Ovary (tissue), 9 donors: ENCODE measurements around the gene SCGB1D2. TPM values are rescaled to one million over a fixed set of nuclear protein-coding genes. Genes with fewer than 3 reads are reported as not detected.

Experiments
- DNase-seq, 5 donors: peaks; one replicate each; pipeline ENCODE4 v3.0.0-alpha.2; 2019 to 2020
- H3K27ac ChIP-seq, 2 donors: fragments of 200-600 bp; one replicate each; pipeline versions ENCODE4 v1.5.1 to v1.8.0; 2019 to 2022
- H3K27me3 ChIP-seq: fragments of 200-600 bp; one replicate; pipeline ENCODE4 v1.8.0; 2022
- H3K36me3 ChIP-seq: fragments of 200-600 bp; sonication (generic); one replicate; pipeline ENCODE4 v1.5.1; 2019
- H3K4me1 ChIP-seq: one replicate; pipeline ENCODE4 v1.8.1; 2013; ENCODE audit warnings: mild to moderate bottlenecking, moderate library complexity; ENCODE audit not compliant: insufficient read depth
- H3K4me3 ChIP-seq: fragments of 200-600 bp; sonication (generic); one replicate; pipeline ENCODE4 v1.5.1; 2017
- H3K9me3 ChIP-seq, 2 donors: fragments of 200-600 bp in 1 of 2; sonication (generic) in 1 of 2; one replicate each; pipeline versions ENCODE4 v1.5.1 to v1.8.1; 2013 to 2019; ENCODE audit warnings: mild to moderate bottlenecking in 1 of 2, moderate library complexity in 1 of 2
- CTCF ChIP-seq, 3 donors: fragments of 450-650 bp in 2 of 3; fragments of 200-600 bp in 1 of 3; IDR thresholded peaks; one replicate each; pipeline versions ENCODE4 v1.5.1 to v1.8.0; 2016 to 2022; ENCODE audit warnings: antibody characterized with exemption in 3 of 3, mild to moderate bottlenecking in 1 of 3
- EP300 ChIP-seq: sonication (generic); formaldehyde crosslinking; IDR thresholded peaks from one replicate; pipeline ENCODE4 v1.6.1; 2017; ENCODE audit warnings: antibody characterized with exemption
- POLR2A ChIP-seq: fragments of 450-650 bp; IDR thresholded peaks from one replicate; pipeline ENCODE4 v1.6.1; 2017; ENCODE audit warnings: antibody characterized with exemption, mild to moderate bottlenecking, moderate library complexity
- WGBS, 3 donors: extraction: QIAGEN DNeasy Blood & Tissue Kit in 1 of 3; methylation state at CpG; one replicate each; pipeline versions ENCODE4 v1.1.5 to v1.1.7; 2013 to 2017; 5-methylcytosine and 5-hydroxymethylcytosine counted together
- intact Hi-C, 4 donors: fragments of 100-400 bp; cut with DNase I; formaldehyde crosslinking; loops; one replicate each; pipeline versions ENCODE4 v1.11.0 to v1.15.1; 2022 to 2023
- polyA plus RNA-seq, 2 donors: library from polyadenylated mRNA; stranded (reverse); fragments of 200-250 nt in 1 of 2; fragments of 350-450 nt in 1 of 2; fragmentation: Illumina TruSeq in 1 of 2; extraction: RNeasy Lipid Tissue Mini Kit (QIAGEN cat#74804) in 1 of 2; gene quantifications; one replicate each; pipeline ENCODE4 v1.2.3, GENCODE V29; 2013 to 2014
- total RNA-seq, 7 donors: library from RNA; depleted of rRNA in 2 of 7; stranded (reverse); fragments of >200 nt in 2 of 7; fragmentation: NEBNext Ultra II Directional in 3 of 7; extraction: Animal tissue kit (Norgen Biotek cat#: 25700) in 3 of 7; gene quantifications; one replicate each; pipeline versions ENCODE4 v1.1.0 to v1.2.4, GENCODE V29; 2016 to 2023
- donor health status: DM: no; HTN: no; CAD: no; lungs with moderate emphysema.
- donor health status: DM: no; HTN: no; CAD: no.
- donor health status: Bipolar disorder and iron deficiency.
- donor health status: DM: yes; HTN: yes; CAD: no.
- donor health status: DM: no; HTN: no; CAD: no.
- donor health status: DM: yes; HTN: yes; CAD: no.

Gene SCGB1D2
- total and polyA plus RNA-seq, 9 donors = 0.53 to 69.2 (median 4.1) TPM; not detected in 4

- intact Hi-C loops = no loop called here
- H3K9me3 ChIP-seq = no peaks in the 10 kb centered on the region
- WGBS, 3 donors = 69 to 76% (median 70%) methylated on average over 4 of the region's 4 CpGs
- H3K27me3 ChIP-seq = no peaks in the 10 kb centered on the region
- TF ChIP-seq POLR2A (no peak), EP300 (no peak), CTCF (IDR thresholded peaks at IDR 0.05) (no peak)
- H3K27ac ChIP-seq = no peak overlapping the region
- H3K36me3 ChIP-seq = no peaks in the 10 kb centered on the region
- no peaks in the 10 kb centered on the region for H3K4me1 ChIP-seq
- no peak overlapping the region for H3K4me3 ChIP-seq
- DNase-seq = no peak
Observed at GRCh38 chr11:62208785-62209144, 33.3 kb upstream of the SCGB1D2 start.

GRCh38 chr11:62217191-62217748, 24.8 kb upstream of the SCGB1D2 start:
- Histone ChIP-seq H3K9me3 (no peaks in the 10 kb centered on the region), H3K4me1 (no peaks in the 10 kb centered on the region), H3K4me3 (no peak overlapping the region), H3K27ac (no peak overlapping the region), H3K27me3 (no peaks in the 10 kb centered on the region), H3K36me3 (no peaks in the 10 kb centered on the region)
- TF ChIP-seq CTCF (IDR thresholded peaks at IDR 0.05) (no peak), EP300 (no peak), POLR2A (no peak)
- WGBS, 3 donors = 33 to 48% (median 43%) methylated on average over 5 of the region's 5 CpGs
- intact Hi-C loops = no loop called here
- DNase-seq = no peak

- no peaks in the 10 kb centered on the region for H3K36me3 ChIP-seq
- WGBS, 3 donors = 86 to 91% (median 87%) methylated on average over 3 of the region's 3 CpGs
- no peak for TF ChIP-seq EP300
- no peak for TF ChIP-seq POLR2A
- no peak for TF ChIP-seq CTCF (IDR thresholded peaks at IDR 0.05)
- no peak overlapping the region for H3K27ac ChIP-seq
- no peaks in the 10 kb centered on the region for H3K4me1 ChIP-seq
- DNase-seq = no peak
- H3K4me3 ChIP-seq = no peak overlapping the region
- H3K27me3 ChIP-seq = no peaks in the 10 kb centered on the region
- intact Hi-C loops = no loop called here
- peaks cover 0 to 3% of the 10 kb centered on the region in 2 donors for H3K9me3 ChIP-seq
Observed at GRCh38 chr11:62221498-62221897, 20.5 kb upstream of the SCGB1D2 start.

DNA sequence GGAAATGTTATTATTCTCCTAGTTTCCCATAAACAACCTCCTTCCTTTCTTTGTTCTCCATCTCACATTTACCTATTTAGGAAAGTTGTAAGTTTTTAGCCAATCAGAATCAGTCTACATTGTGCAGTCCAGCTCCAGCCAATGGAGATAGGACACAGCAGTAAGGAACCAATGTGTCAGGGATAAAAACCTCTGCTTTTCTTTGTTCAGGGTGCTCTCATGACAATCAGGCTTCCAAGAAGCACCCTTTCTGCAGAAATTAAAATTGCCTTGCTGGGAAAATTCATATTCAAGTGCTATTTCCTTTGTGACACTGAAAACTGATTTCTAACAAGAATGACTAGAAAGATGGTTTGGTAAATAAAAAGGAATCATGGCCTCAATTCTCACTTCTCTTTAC, 18.9 kb upstream of the SCGB1D2 start:
- no peak overlapping the region for H3K4me3 ChIP-seq
- H3K4me1 ChIP-seq = no peaks in the 10 kb centered on the region
- H3K36me3 ChIP-seq = no peaks in the 10 kb centered on the region
- H3K27me3 ChIP-seq = no peaks in the 10 kb centered on the region
- H3K9me3 ChIP-seq = peaks cover 0 to 3% of the 10 kb centered on the region in 2 donors
- H3K27ac ChIP-seq = no peak overlapping the region
- no peak for DNase-seq
- no peak for TF ChIP-seq POLR2A
- no peak for TF ChIP-seq CTCF (IDR thresholded peaks at IDR 0.05)
- no peak for TF ChIP-seq EP300
- intact Hi-C loops = no loop called here
